Fibroblast of the aortic adventitia (primary cell): ENCODE data around the gene ACACB. TPM values are rescaled to one million over a fixed set of nuclear protein-coding genes. Genes with fewer than 3 reads are reported as not detected.

Source experiments
- DNase-seq: peaks from one replicate; pipeline ENCODE4 v3.0.0-alpha.2; 2010; ENCODE audit warnings: low read depth
- H3K4me3 ChIP-seq: 2 replicates; pipeline ENCODE4 v1.5.1; 2011; ENCODE audit warnings: low read depth, mild to moderate bottlenecking, control low read depth, low read length, moderate library complexity
- CTCF ChIP-seq: IDR thresholded peaks from 2 replicates; pipeline ENCODE4 v1.5.1; 2011; ENCODE audit warnings: mild to moderate bottlenecking, low read length, control low read depth, inconsistent platforms; ENCODE audit not compliant: insufficient read depth
- total RNA-seq: library from RNA; depleted of rRNA; stranded (reverse); fragments of >200 nt; gene quantifications from 2 replicates; pipeline ENCODE4 v1.2.3, GENCODE V29; 2012; ENCODE audit warnings: low replicate concordance

The ACACB gene
- total RNA-seq, 1 donor, result 14.7 TPM

- H3K4me3 ChIP-seq, result no peak overlapping the region
- peak; percentile 60 for DNase-seq
- no peak for TF ChIP-seq CTCF
These were observed 10.4 kb downstream of the ACACB start for GRCh38 chr12:109126784-109127183.

- no peak for TF ChIP-seq CTCF
- DNase-seq, result no peak
- no peak overlapping the region for H3K4me3 ChIP-seq
These were observed 11.3 kb downstream of the ACACB start for GRCh38 chr12:109127533-109128242.

- no peak for DNase-seq
- no peak overlapping the region for H3K4me3 ChIP-seq
- no peak for TF ChIP-seq CTCF
These were observed 14.1 kb downstream of the ACACB start for GRCh38 chr12:109130297-109131153.

DNA sequence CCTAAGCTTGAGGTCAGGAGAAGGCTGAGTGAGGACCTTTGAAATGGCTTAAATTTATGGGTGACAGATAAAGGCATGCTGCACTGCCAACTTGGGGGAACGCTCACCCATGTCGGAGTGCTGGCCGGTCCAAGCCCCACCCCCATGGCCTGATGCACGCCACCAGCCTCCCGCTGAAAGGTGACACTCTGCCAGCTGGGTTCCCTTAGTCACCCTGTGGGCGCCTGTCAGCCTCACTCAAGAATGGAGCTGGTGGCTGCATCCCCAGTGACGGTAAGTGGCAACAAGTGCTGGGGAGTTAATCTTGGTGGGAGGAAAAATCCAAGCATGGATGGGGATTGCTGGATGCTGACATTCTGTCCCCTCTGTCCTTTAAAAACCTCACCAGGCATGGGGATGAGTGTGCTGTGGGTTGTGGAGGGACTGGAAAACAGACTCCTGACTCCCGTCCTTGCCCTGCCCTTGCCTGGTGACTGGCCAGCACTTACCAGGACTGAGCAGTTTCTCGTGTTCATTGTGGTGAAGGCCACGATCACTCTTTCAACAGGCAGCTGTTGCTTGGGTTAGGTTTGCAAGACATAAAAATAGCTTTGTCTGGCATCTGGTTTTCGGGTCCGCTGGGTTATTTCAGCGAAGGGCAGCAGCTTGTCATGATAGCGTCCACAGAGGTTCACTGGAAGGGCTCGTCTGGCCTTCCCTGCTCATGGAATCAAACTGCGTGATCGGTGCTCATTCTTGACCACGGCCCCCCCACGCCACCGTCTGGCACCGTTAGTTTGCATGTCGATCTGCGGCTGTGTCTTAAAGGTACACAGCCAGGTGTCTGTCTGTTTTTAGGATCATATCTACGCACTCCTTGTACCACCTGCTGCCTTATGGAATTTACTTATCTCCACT, 15.0 kb downstream of the ACACB start:
- no peak overlapping the region for H3K4me3 ChIP-seq
- no peak for TF ChIP-seq CTCF
- no peak for DNase-seq

GRCh38 chr12:109134186-109134917, 18.0 kb downstream of the ACACB start:
- no peak overlapping the region for H3K4me3 ChIP-seq
- DNase-seq, result peak; percentile 64
- peak; percentile 64 for TF ChIP-seq CTCF

GRCh38 chr12:109137055-109137454, 20.7 kb downstream of the ACACB start:
- H3K4me3 ChIP-seq, result no peak overlapping the region
- no peak for DNase-seq
- TF ChIP-seq CTCF, result no peak
